GM19455 (cell line): ENCODE results near the gene IRAK1.
"Not testable (repeated sequence)": the region's sequence is repeated elsewhere in the genome, so short reads cannot be mapped to it uniquely, and the experiment has no call there.

Experiments
- ATAC-seq: cut with Tn5 transposase; IDR thresholded peaks from one replicate; pipeline ENCODE4 v1.9.1; 2021; ENCODE audit not compliant: unreplicated experiment

The IRAK1 gene

GRCh38 chrX:154002215-154002719 lies 17.4 kb downstream of the IRAK1 start:
- no peak for ATAC-seq

GRCh38 chrX:154000051-154000450 lies 19.7 kb downstream of the IRAK1 start:
- ATAC-seq, result no peak

GRCh38 chrX:153999359-154000037 lies 20.2 kb downstream of the IRAK1 start:
- no peak for ATAC-seq

GRCh38 chrX:153995504-153995903 lies 24.2 kb downstream of the IRAK1 start:
- no peak for ATAC-seq

- not testable (repeated sequence) for ATAC-seq
Measured at GRCh38 chrX:153994398-153994797, 25.3 kb downstream of the IRAK1 start.

GRCh38 chrX:153993978-153994377 lies 25.7 kb downstream of the IRAK1 start:
- ATAC-seq, result no peak

- no peak for ATAC-seq
Measured at GRCh38 chrX:153993079-153993478, 26.6 kb downstream of the IRAK1 start.

GRCh38 chrX:153992180-153992579 lies 27.5 kb downstream of the IRAK1 start:
- no peak for ATAC-seq

- no peak for ATAC-seq
Measured at GRCh38 chrX:153991013-153991580, 28.6 kb downstream of the IRAK1 start.

- ATAC-seq, result no peak
Measured at GRCh38 chrX:153989973-153990655, 29.6 kb downstream of the IRAK1 start.

GRCh38 chrX:153988493-153988892 lies 31.2 kb downstream of the IRAK1 start:
- ATAC-seq, result no peak

GRCh38 chrX:153984351-153985178 lies 35.1 kb downstream of the IRAK1 start:
- no peak for ATAC-seq

- no peak for ATAC-seq
Measured at GRCh38 chrX:153983321-153983801, 36.3 kb downstream of the IRAK1 start.

GRCh38 chrX:153981771-153982533 lies 37.8 kb downstream of the IRAK1 start:
- no peak for ATAC-seq

GRCh38 chrX:153981231-153981630 lies 38.5 kb downstream of the IRAK1 start:
- ATAC-seq, result no peak

- not testable (repeated sequence) for ATAC-seq
Measured at GRCh38 chrX:153980394-153980793, 39.3 kb downstream of the IRAK1 start.

- no peak for ATAC-seq
Measured at GRCh38 chrX:153974726-153975286, 44.9 kb downstream of the IRAK1 start.

- ATAC-seq, result no peak
Measured at GRCh38 chrX:153974003-153974725, 45.5 kb downstream of the IRAK1 start.
